H9 (cell line): ENCODE measurements around the gene TMEM145. TPM values are rescaled to one million over a fixed set of nuclear protein-coding genes. Genes with fewer than 3 reads are reported as not detected.
A peak's percentile ranks its signal among the peaks of the same experiment; 100 is the strongest.

Experiments
- DNase-seq: peaks from one replicate; pipeline ENCODE4 v3.0.0-alpha.2; 2017
- H2AFZ ChIP-seq: one replicate; pipeline ENCODE4 v1.6.1; 2013; ENCODE audit warnings: mild to moderate bottlenecking, low read length, control low read depth, moderate library complexity
- H2AK5ac ChIP-seq: 2 replicates; pipeline ENCODE4 v1.6.1; 2013; ENCODE audit warnings: low read length, control low read depth, mixed read lengths; ENCODE audit not compliant: insufficient read length
- H2BK120ac ChIP-seq: one replicate; pipeline ENCODE4 v1.6.1; 2013; ENCODE audit warnings: low read depth, mild to moderate bottlenecking, low read length, control low read depth, inconsistent platforms; ENCODE audit not compliant: poor library complexity, severe bottlenecking
- H2BK12ac ChIP-seq: 2 replicates; pipeline ENCODE4 v1.6.1; 2013; ENCODE audit warnings: low read length, control low read depth, mixed read lengths, low read depth; ENCODE audit not compliant: insufficient read length
- H2BK15ac ChIP-seq: 2 replicates; pipeline ENCODE4 v1.6.1; 2013; ENCODE audit warnings: low read depth, low read length, control low read depth
- H2BK20ac ChIP-seq: one replicate; pipeline ENCODE4 v1.6.1; 2013; ENCODE audit warnings: low read depth, mild to moderate bottlenecking, low read length, control low read depth, inconsistent platforms; ENCODE audit not compliant: poor library complexity, severe bottlenecking
- H2BK5ac ChIP-seq: 2 replicates; pipeline ENCODE4 v1.6.1; 2013; ENCODE audit warnings: low read length, control low read depth, mixed read lengths; ENCODE audit not compliant: insufficient read length
- H3K14ac ChIP-seq: 2 replicates; pipeline ENCODE4 v1.6.1; 2013; ENCODE audit warnings: low read length, control low read depth; ENCODE audit not compliant: insufficient read depth
- H3K18ac ChIP-seq: 2 replicates; pipeline ENCODE4 v1.6.1; 2013; ENCODE audit warnings: low read depth, mild to moderate bottlenecking, mixed read lengths, low read length, control low read depth; ENCODE audit not compliant: insufficient read length
- H3K23ac ChIP-seq: 2 replicates; pipeline ENCODE4 v1.6.1; 2013; ENCODE audit warnings: low read length, control low read depth, mixed read lengths, low read depth; ENCODE audit not compliant: insufficient read length
- H3K23me2 ChIP-seq: 2 replicates; pipeline ENCODE4 v1.6.1; 2013; ENCODE audit warnings: low read depth, mild to moderate bottlenecking, mixed read lengths, low read length, control low read depth; ENCODE audit not compliant: insufficient read length, poor library complexity, severe bottlenecking
- H3K27ac ChIP-seq: 2 replicates; pipeline ENCODE4 v1.5.1; 2013; ENCODE audit warnings: low read length, control low read depth, mixed read lengths, low read depth; ENCODE audit not compliant: insufficient read length
- H3K27me3 ChIP-seq: 2 replicates; pipeline ENCODE4 v1.6.1; 2013; ENCODE audit warnings: low read length, control low read depth, inconsistent platforms; ENCODE audit not compliant: insufficient read depth
- H3K4ac ChIP-seq: 2 replicates; pipeline ENCODE4 v1.6.1; 2013; ENCODE audit warnings: low read depth, mild to moderate bottlenecking, control low read depth, inconsistent platforms, low read length, moderate library complexity
- H3K4me1 ChIP-seq: 2 replicates; pipeline ENCODE4 v1.6.1; 2013; ENCODE audit warnings: low read length, control low read depth, inconsistent platforms; ENCODE audit not compliant: insufficient read depth
- H3K4me2 ChIP-seq: 2 replicates; pipeline ENCODE4 v1.6.1; 2013; ENCODE audit warnings: low read length, control low read depth, mixed read lengths; ENCODE audit not compliant: insufficient read length, insufficient read depth
- H3K56ac ChIP-seq: 2 replicates; pipeline ENCODE4 v1.6.1; 2013; ENCODE audit warnings: low read depth, mild to moderate bottlenecking, mixed read lengths, low read length, control low read depth; ENCODE audit not compliant: insufficient read length
- H3K79me1 ChIP-seq: 2 replicates; pipeline ENCODE4 v1.6.1; 2013; ENCODE audit warnings: low read depth, mild to moderate bottlenecking, moderate library complexity, low read length, control low read depth, inconsistent platforms; ENCODE audit not compliant: insufficient read depth, poor library complexity, severe bottlenecking
- H3K79me2 ChIP-seq: 2 replicates; pipeline ENCODE4 v1.6.1; 2013; ENCODE audit warnings: low read length, control low read depth, inconsistent platforms; ENCODE audit not compliant: insufficient read depth
- H3K9ac ChIP-seq: 2 replicates; pipeline ENCODE4 v1.6.1; 2013; ENCODE audit warnings: low read length, control low read depth, mixed read lengths; ENCODE audit not compliant: insufficient read length; ENCODE audit errors: extremely low read depth
- H3K9me3 ChIP-seq: one replicate; pipeline ENCODE4 v1.6.1; 2013; ENCODE audit warnings: low read depth, low read length, inconsistent platforms; ENCODE audit not compliant: control insufficient read depth
- H3T11ph ChIP-seq: one replicate; pipeline ENCODE4 v1.6.1; 2013; ENCODE audit warnings: mild to moderate bottlenecking, low read length, control low read depth, inconsistent platforms
- H4K20me1 ChIP-seq: one replicate; pipeline ENCODE4 v1.6.1; 2013; ENCODE audit not compliant: control insufficient read depth, insufficient read length, insufficient read depth
- H4K5ac ChIP-seq: 2 replicates; pipeline ENCODE4 v1.6.1; 2013; ENCODE audit warnings: low read depth, mild to moderate bottlenecking, mixed read lengths, low read length, control low read depth; ENCODE audit not compliant: insufficient read length
- H4K8ac ChIP-seq: replicated peaks from 2 replicates; pipeline ENCODE4 v1.6.1; 2013; ENCODE audit warnings: low read length, control low read depth, mixed read lengths, low read depth; ENCODE audit not compliant: insufficient read length
- H4K91ac ChIP-seq: 2 replicates; pipeline ENCODE4 v1.6.1; 2013; ENCODE audit warnings: low read depth, mild to moderate bottlenecking, moderate library complexity, mixed read lengths, low read length, control low read depth; ENCODE audit not compliant: insufficient read length
- H3K27ac Mint-ChIP-seq, 3 experiments: 2 replicates in 2 of 3; 3 replicates in 1 of 3; pipeline ENCODE4 v1.8.0; 2020 to 2021; ENCODE audit warnings: mixed read lengths in 3 of 3, mild to moderate bottlenecking in 1 of 3, moderate library complexity in 1 of 3
- H3K27me3 Mint-ChIP-seq: 2 replicates; pipeline ENCODE4 v1.8.0; 2021; ENCODE audit warnings: low read depth, mild to moderate bottlenecking, moderate library complexity, mixed read lengths
- H3K36me3 Mint-ChIP-seq, 3 experiments: 2 replicates in 2 of 3; 3 replicates in 1 of 3; pipeline ENCODE4 v1.8.0; 2020 to 2021; ENCODE audit warnings: low read depth in 3 of 3, mixed read lengths in 3 of 3; ENCODE audit not compliant: insufficient read depth in 1 of 3
- H3K4me1 Mint-ChIP-seq, 2 experiments: 2 replicates each; pipeline ENCODE4 v1.8.0; 2020; ENCODE audit warnings: mixed read lengths in 2 of 2
- H3K4me3 Mint-ChIP-seq, 2 experiments: 2 replicates in 1 of 2; 3 replicates in 1 of 2; pipeline ENCODE4 v1.8.0; 2020 to 2021; ENCODE audit warnings: mild to moderate bottlenecking in 2 of 2, mixed read lengths in 2 of 2, moderate library complexity in 1 of 2
- H3K9me3 Mint-ChIP-seq, 2 experiments: 2 replicates in 1 of 2; 3 replicates in 1 of 2; pipeline ENCODE4 v1.8.0; 2020; ENCODE audit warnings: mild to moderate bottlenecking in 2 of 2, mixed read lengths in 2 of 2, moderate library complexity in 1 of 2
- WGBS: extraction: QIAGEN DNeasy Blood & Tissue Kit; methylation state at CpG from one replicate; pipeline ENCODE4 v1.1.7; 2013; ENCODE audit warnings: missing lambda C conversion rate, low lambda C conversion rate, mixed read lengths; ENCODE audit not compliant: insufficient read length; ENCODE audit errors: extremely low coverage; 5-methylcytosine and 5-hydroxymethylcytosine counted together
- total RNA-seq: library from RNA; stranded (reverse); gene quantifications from 2 replicates; pipeline ENCODE4 v1.2.1, GENCODE V29; 2021
- TF ChIP-seq, protein P1 (sequence below): fragments of 200-600 bp; sonication (generic); conservative IDR thresholded peaks from 3 replicates; pipeline ENCODE4 v1.8.0; 2021; ENCODE audit warnings: antibody characterized with exemption, mild to moderate bottlenecking

TMEM145 gene
- total RNA-seq, 1 experiment from 2014 or later: 4.5 TPM

DNA sequence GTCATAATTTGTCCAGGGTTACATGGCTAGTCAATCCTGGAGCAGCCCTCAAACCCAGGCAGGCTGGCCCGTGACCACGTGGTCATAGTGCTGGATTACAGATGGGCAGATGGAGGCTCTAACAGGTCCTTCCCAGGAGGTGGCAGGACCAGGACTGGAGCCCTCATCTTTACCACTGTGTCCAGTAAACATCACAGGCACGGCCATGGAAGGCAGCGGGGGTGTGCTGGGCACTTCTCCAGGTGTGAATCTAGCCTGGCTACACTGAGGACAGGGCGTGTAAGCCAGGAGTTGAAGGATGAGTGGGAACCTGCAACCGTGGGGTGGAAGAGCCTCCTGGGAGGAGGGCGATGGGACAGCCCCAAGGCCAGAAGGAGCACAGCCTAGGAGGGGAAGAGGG, 38.0 kb upstream of the TMEM145 start:
- H3K36me3 Mint-ChIP-seq: peaks cover 4 to 23% (median 16%) of the 10 kb centered on the region in 3 experiments; a peak in 6 of 7 replicates
- no peaks in the 10 kb centered on the region for H3K27me3 Mint-ChIP-seq
- Histone ChIP-seq H3K23ac (no peak overlapping the region), H2BK120ac (no peak overlapping the region), H4K5ac (no peak overlapping the region), H3K27me3 (no peaks in the 10 kb centered on the region), H3K9ac (no peak overlapping the region), H3K79me2 (no peaks in the 10 kb centered on the region), H4K20me1 (no peaks in the 10 kb centered on the region), H4K91ac (no peak overlapping the region), H3K56ac (no peak overlapping the region), H2BK12ac (no peak overlapping the region), H2BK20ac (no peak overlapping the region), H2AFZ (no peak overlapping the region), H3K23me2 (no peaks in the 10 kb centered on the region), H4K8ac (no peak overlapping the region), H3T11ph (no peak overlapping the region), H3K79me1 (no peaks in the 10 kb centered on the region), H2BK5ac (no peak overlapping the region), H2AK5ac (no peak overlapping the region), H3K18ac (no peak overlapping the region), H3K9me3 (no peaks in the 10 kb centered on the region), H3K27ac (no peak overlapping the region), H3K4ac (no peak overlapping the region), H3K4me1 (no peaks in the 10 kb centered on the region), H3K4me2 (no peak overlapping the region), H2BK15ac (no peak overlapping the region), H3K14ac (no peak overlapping the region)
- peaks cover 20 to 27% of the 10 kb centered on the region in 2 experiments for H3K4me1 Mint-ChIP-seq
- H3K4me3 Mint-ChIP-seq: no peak overlapping the region
- peak overlapping the region in 1 of 3 experiments; percentile 42; a peak in 1 of 7 replicates for H3K27ac Mint-ChIP-seq
- TF ChIP-seq, protein P1, sequence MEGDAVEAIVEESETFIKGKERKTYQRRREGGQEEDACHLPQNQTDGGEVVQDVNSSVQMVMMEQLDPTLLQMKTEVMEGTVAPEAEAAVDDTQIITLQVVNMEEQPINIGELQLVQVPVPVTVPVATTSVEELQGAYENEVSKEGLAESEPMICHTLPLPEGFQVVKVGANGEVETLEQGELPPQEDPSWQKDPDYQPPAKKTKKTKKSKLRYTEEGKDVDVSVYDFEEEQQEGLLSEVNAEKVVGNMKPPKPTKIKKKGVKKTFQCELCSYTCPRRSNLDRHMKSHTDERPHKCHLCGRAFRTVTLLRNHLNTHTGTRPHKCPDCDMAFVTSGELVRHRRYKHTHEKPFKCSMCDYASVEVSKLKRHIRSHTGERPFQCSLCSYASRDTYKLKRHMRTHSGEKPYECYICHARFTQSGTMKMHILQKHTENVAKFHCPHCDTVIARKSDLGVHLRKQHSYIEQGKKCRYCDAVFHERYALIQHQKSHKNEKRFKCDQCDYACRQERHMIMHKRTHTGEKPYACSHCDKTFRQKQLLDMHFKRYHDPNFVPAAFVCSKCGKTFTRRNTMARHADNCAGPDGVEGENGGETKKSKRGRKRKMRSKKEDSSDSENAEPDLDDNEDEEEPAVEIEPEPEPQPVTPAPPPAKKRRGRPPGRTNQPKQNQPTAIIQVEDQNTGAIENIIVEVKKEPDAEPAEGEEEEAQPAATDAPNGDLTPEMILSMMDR: no peak
- DNase-seq: no peak
- H3K9me3 Mint-ChIP-seq: no peaks in the 10 kb centered on the region; a peak in 2 of 5 replicates
- WGBS: no CpG with 5 or more reads among the region's 7 CpGs
